ENCODE data around the gene LNX1.

Gene LNX1

GRCh38 chr4:53601251-53601764, 10.0 kb upstream of the LNX1 start:
- peak; percentile 20 for TF ChIP-seq CTCF (conservative IDR thresholded peaks at IDR 0.05)
- TF ChIP-seq ZFX (IDR thresholded peaks at IDR 0.05): no peak
- H3K27ac ChIP-seq: no peak overlapping the region

GRCh38 chr4:53599632-53600031, 8.3 kb upstream of the LNX1 start:
- H3K27ac ChIP-seq: no peak overlapping the region
- TF ChIP-seq CTCF (conservative IDR thresholded peaks at IDR 0.05) (no peak), ZFX (IDR thresholded peaks at IDR 0.05) (no peak)

- H3K27ac ChIP-seq: no peak overlapping the region
- TF ChIP-seq CTCF (conservative IDR thresholded peaks at IDR 0.05) (no peak), ZFX (IDR thresholded peaks at IDR 0.05) (no peak)
These were observed 7.6 kb upstream of the LNX1 start for GRCh38 chr4:53598901-53599300.

- no peak overlapping the region for H3K27ac ChIP-seq
- TF ChIP-seq ZFX (IDR thresholded peaks at IDR 0.05) (no peak), CTCF (conservative IDR thresholded peaks at IDR 0.05) (no peak)
These were observed 7.2 kb upstream of the LNX1 start for GRCh38 chr4:53598483-53598882.

GRCh38 chr4:53596901-53597300, 5.6 kb upstream of the LNX1 start:
- no peak for TF ChIP-seq CTCF (conservative IDR thresholded peaks at IDR 0.05)
- TF ChIP-seq ZFX (IDR thresholded peaks at IDR 0.05): no peak
- no peak overlapping the region for H3K27ac ChIP-seq

GRCh38 chr4:53595834-53596233, 4.5 kb upstream of the LNX1 start:
- no peak overlapping the region for H3K27ac ChIP-seq
- TF ChIP-seq ZFX (IDR thresholded peaks at IDR 0.05): no peak

- H3K27ac ChIP-seq: no peak overlapping the region
- TF ChIP-seq ZFX (IDR thresholded peaks at IDR 0.05) (no peak), CTCF (conservative IDR thresholded peaks at IDR 0.05) (no peak)
These were observed 3.9 kb upstream of the LNX1 start for GRCh38 chr4:53595204-53595603.

GRCh38 chr4:53593765-53594164, 2.5 kb upstream of the LNX1 start:
- no peak overlapping the region for H3K27ac ChIP-seq
- TF ChIP-seq ZFX (IDR thresholded peaks at IDR 0.05) (no peak), CTCF (conservative IDR thresholded peaks at IDR 0.05) (no peak)

Measured in C4-2B (cell line).